Neural cell (in vitro differentiated cells): Measurements from ENCODE around the gene PHACTR1. TPM values are rescaled to one million over a fixed set of nuclear protein-coding genes. Genes with fewer than 3 reads are reported as not detected.

ENCODE experiments used
- H2AFZ ChIP-seq: fragments of 200-600, 300-800 bp; sonication (generic), shearing (Covaris generic); 2 replicates; pipeline ENCODE4 v1.6.0; 2014; ENCODE audit warnings: low read depth, mild to moderate bottlenecking, antibody characterized with exemption, low read length, moderate library complexity
- H3F3A ChIP-seq: fragments of 200-600 bp; shearing (Covaris generic); 2 replicates; pipeline ENCODE4 v1.6.1; 2016; ENCODE audit warnings: mild to moderate bottlenecking, moderate library complexity, mixed read lengths, antibody characterized with exemption, low read length; ENCODE audit not compliant: insufficient read depth, poor library complexity, severe bottlenecking
- H3K27ac ChIP-seq: fragments of 200-600, 300-800 bp; sonication (generic), shearing (Covaris generic); 2 replicates; pipeline ENCODE4 v1.5.1; 2014; ENCODE audit warnings: mild to moderate bottlenecking, low read length, moderate library complexity
- H3K27me3 ChIP-seq: fragments of 300-800, 200-600 bp; sonication (generic), shearing (Covaris generic); 2 replicates; pipeline ENCODE4 v1.6.0; 2014; ENCODE audit warnings: mild to moderate bottlenecking, low read depth, low read length, moderate library complexity; ENCODE audit not compliant: insufficient read depth
- H3K36me3 ChIP-seq: fragments of 300-800, 200-600 bp; sonication (generic), shearing (Covaris generic); 2 replicates; pipeline ENCODE4 v1.5.1; 2014; ENCODE audit warnings: mild to moderate bottlenecking, antibody characterized with exemption, low read length, moderate library complexity; ENCODE audit not compliant: insufficient read depth
- H3K4me2 ChIP-seq: fragments of 300-800, 200-600 bp; sonication (generic), shearing (Covaris generic); 2 replicates; pipeline ENCODE4 v1.6.0; 2014; ENCODE audit warnings: mild to moderate bottlenecking, low read length
- H3K4me3 ChIP-seq: fragments of 300-800, 200-600 bp; sonication (generic), shearing (Covaris generic); 2 replicates; pipeline ENCODE4 v1.5.1; 2014; ENCODE audit warnings: mild to moderate bottlenecking, low read length, moderate library complexity
- H3K79me2 ChIP-seq: fragments of 200-600 bp; shearing (Covaris generic); replicated peaks from 2 replicates; pipeline ENCODE4 v1.6.0; 2014; ENCODE audit warnings: mild to moderate bottlenecking, low read length, moderate library complexity; ENCODE audit not compliant: insufficient read depth
- H3K9ac ChIP-seq: fragments of 300-800, 200-600 bp; sonication (generic), shearing (Covaris generic); 2 replicates; pipeline ENCODE4 v1.6.1; 2016; ENCODE audit warnings: mild to moderate bottlenecking, low read length, mixed read lengths
- H3K9me2 ChIP-seq: fragments of 200-600 bp; shearing (Covaris generic); 2 replicates; pipeline ENCODE4 v1.6.1; 2016; ENCODE audit warnings: mild to moderate bottlenecking, low read length, mixed read lengths; ENCODE audit not compliant: insufficient read depth
- H3K9me3 ChIP-seq: fragments of 200-600, 300-800 bp; sonication (generic), shearing (Covaris generic); 2 replicates; pipeline ENCODE4 v1.6.1; 2016; ENCODE audit warnings: mild to moderate bottlenecking, mixed run types, low read length, moderate library complexity, mixed read lengths
- H4K20me1 ChIP-seq: fragments of 200-600 bp; shearing (Covaris generic); 2 replicates; pipeline ENCODE4 v1.6.1; 2016; ENCODE audit warnings: mild to moderate bottlenecking, mixed run types; ENCODE audit not compliant: insufficient read depth
- EP300 ChIP-seq: fragments of 450-650 bp; conservative IDR thresholded peaks from 2 replicates; pipeline ENCODE4 v1.6.1; 2014; ENCODE audit warnings: antibody characterized with exemption, mild to moderate bottlenecking, moderate library complexity; ENCODE audit not compliant: poor library complexity, severe bottlenecking
- EZH2 ChIP-seq: fragments of 200-600, 300-800 bp; shearing (Covaris generic), sonication (generic); IDR thresholded peaks from 2 replicates; pipeline ENCODE4 v1.6.1; 2014; ENCODE audit warnings: antibody characterized with exemption, low read length, borderline replicate concordance, mild to moderate bottlenecking; ENCODE audit not compliant: insufficient read depth, poor library complexity, severe bottlenecking
- MXI1 ChIP-seq: fragments of 450-650 bp; conservative IDR thresholded peaks from 2 replicates; pipeline ENCODE4 v1.6.1; 2014; ENCODE audit warnings: antibody characterized with exemption, mild to moderate bottlenecking; ENCODE audit not compliant: poor library complexity, severe bottlenecking
- POLR2AphosphoS5 ChIP-seq: IDR thresholded peaks from 2 replicates; pipeline ENCODE4 v1.6.1; 2012
- RAD21 ChIP-seq: fragments of 450-650 bp; conservative IDR thresholded peaks from 2 replicates; pipeline ENCODE4 v1.6.1; 2014; ENCODE audit warnings: antibody characterized with exemption, mild to moderate bottlenecking, moderate library complexity
- SMC3 ChIP-seq: fragments of 450-650 bp; conservative IDR thresholded peaks from 2 replicates; pipeline ENCODE4 v1.6.1; 2014; ENCODE audit warnings: antibody characterized with exemption, mild to moderate bottlenecking, moderate library complexity; ENCODE audit not compliant: poor library complexity
- TAF1 ChIP-seq: IDR thresholded peaks from 2 replicates; pipeline ENCODE4 v1.6.1; 2012; ENCODE audit warnings: low read depth
- polyA minus RNA-seq: library from RNA; depleted of rRNA, polyadenylated mRNA; stranded (reverse); fragments of >200 nt; gene quantifications from 2 replicates; pipeline ENCODE4 v1.2.3, GENCODE V29; 2014
- polyA plus RNA-seq: library from polyadenylated mRNA; depleted of rRNA; stranded (reverse); fragments of >200 nt; gene quantifications from 2 replicates; pipeline ENCODE4 v1.2.3, GENCODE V29; 2014
- TF ChIP-seq, protein P1 (sequence below): fragments of 450-650 bp; IDR thresholded peaks from 2 replicates; pipeline ENCODE4 v1.5.1; 2014; ENCODE audit warnings: antibody characterized with exemption, mild to moderate bottlenecking, moderate library complexity; ENCODE audit not compliant: poor library complexity, severe bottlenecking
- TF ChIP-seq, protein P2 (sequence below): IDR thresholded peaks from 2 replicates; pipeline ENCODE4 v1.6.1; 2012; ENCODE audit warnings: borderline replicate concordance

PHACTR1 gene
- 4.8 and 7.8 TPM in 2 replicates for polyA plus RNA-seq
- 19.7 and 24.8 TPM in 2 replicates for polyA minus RNA-seq

DNA sequence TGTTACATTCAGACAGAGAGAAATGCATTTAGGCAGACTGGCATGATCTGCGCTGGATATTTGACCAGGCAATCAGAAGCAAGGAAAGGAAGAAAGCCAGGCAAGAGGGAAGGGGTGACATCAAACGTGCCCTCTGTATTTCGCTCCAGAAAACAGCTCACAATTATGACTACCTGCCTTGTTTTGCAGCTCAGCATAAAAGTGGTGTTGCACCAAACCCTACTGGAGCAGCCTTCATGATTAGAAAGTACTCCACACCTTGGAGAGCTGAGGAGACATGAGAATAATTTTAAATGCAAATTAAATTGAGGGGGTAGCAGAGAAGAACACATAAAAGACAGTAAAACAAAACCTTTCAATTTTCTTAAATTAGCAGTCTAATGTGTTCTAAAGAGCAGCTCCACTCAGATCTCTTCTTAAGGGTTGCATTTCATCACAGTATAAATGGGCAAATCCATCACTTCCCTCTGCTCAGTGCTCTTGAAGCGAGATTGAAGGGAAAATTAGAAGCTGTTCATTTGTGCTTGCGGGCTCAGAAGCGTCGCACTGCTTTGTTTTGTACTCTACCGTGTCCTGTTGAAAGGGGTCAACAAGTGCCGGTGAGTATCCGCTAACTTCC is at the start of gene PHACTR1:
Gene PHACTR1 (plus strand): TSS at position 470 of the 619 bp plus-strand sequence.
- H3K27me3 ChIP-seq, result peaks cover 3% of the 10 kb centered on the region
- TF ChIP-seq, protein P1, sequence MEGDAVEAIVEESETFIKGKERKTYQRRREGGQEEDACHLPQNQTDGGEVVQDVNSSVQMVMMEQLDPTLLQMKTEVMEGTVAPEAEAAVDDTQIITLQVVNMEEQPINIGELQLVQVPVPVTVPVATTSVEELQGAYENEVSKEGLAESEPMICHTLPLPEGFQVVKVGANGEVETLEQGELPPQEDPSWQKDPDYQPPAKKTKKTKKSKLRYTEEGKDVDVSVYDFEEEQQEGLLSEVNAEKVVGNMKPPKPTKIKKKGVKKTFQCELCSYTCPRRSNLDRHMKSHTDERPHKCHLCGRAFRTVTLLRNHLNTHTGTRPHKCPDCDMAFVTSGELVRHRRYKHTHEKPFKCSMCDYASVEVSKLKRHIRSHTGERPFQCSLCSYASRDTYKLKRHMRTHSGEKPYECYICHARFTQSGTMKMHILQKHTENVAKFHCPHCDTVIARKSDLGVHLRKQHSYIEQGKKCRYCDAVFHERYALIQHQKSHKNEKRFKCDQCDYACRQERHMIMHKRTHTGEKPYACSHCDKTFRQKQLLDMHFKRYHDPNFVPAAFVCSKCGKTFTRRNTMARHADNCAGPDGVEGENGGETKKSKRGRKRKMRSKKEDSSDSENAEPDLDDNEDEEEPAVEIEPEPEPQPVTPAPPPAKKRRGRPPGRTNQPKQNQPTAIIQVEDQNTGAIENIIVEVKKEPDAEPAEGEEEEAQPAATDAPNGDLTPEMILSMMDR, result no peak
- TF ChIP-seq EP300, result no peak
- TF ChIP-seq, protein P2, sequence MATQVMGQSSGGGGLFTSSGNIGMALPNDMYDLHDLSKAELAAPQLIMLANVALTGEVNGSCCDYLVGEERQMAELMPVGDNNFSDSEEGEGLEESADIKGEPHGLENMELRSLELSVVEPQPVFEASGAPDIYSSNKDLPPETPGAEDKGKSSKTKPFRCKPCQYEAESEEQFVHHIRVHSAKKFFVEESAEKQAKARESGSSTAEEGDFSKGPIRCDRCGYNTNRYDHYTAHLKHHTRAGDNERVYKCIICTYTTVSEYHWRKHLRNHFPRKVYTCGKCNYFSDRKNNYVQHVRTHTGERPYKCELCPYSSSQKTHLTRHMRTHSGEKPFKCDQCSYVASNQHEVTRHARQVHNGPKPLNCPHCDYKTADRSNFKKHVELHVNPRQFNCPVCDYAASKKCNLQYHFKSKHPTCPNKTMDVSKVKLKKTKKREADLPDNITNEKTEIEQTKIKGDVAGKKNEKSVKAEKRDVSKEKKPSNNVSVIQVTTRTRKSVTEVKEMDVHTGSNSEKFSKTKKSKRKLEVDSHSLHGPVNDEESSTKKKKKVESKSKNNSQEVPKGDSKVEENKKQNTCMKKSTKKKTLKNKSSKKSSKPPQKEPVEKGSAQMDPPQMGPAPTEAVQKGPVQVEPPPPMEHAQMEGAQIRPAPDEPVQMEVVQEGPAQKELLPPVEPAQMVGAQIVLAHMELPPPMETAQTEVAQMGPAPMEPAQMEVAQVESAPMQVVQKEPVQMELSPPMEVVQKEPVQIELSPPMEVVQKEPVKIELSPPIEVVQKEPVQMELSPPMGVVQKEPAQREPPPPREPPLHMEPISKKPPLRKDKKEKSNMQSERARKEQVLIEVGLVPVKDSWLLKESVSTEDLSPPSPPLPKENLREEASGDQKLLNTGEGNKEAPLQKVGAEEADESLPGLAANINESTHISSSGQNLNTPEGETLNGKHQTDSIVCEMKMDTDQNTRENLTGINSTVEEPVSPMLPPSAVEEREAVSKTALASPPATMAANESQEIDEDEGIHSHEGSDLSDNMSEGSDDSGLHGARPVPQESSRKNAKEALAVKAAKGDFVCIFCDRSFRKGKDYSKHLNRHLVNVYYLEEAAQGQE, result peak; percentile 34
- no peak for TF ChIP-seq EZH2
- peaks cover 4% of the 10 kb centered on the region for H3F3A ChIP-seq
- no peaks in the 10 kb centered on the region for H3K36me3 ChIP-seq
- H2AFZ ChIP-seq, result no peak within 1 kb of the TSS
- H3K9ac ChIP-seq, result no peak within 1 kb of the TSS
- H3K27ac ChIP-seq, result no peak within 1 kb of the TSS
- no peaks in the 10 kb centered on the region for H3K9me2 ChIP-seq
- H4K20me1 ChIP-seq, result no peaks in the 10 kb centered on the region
- H3K4me3 ChIP-seq, result peak within 1 kb of the TSS; percentile 41
- H3K79me2 ChIP-seq, result no peaks in the 10 kb centered on the region
- no peaks in the 10 kb centered on the region for H3K9me3 ChIP-seq
- peak within 1 kb of the TSS; percentile 38 for H3K4me2 ChIP-seq

DNA sequence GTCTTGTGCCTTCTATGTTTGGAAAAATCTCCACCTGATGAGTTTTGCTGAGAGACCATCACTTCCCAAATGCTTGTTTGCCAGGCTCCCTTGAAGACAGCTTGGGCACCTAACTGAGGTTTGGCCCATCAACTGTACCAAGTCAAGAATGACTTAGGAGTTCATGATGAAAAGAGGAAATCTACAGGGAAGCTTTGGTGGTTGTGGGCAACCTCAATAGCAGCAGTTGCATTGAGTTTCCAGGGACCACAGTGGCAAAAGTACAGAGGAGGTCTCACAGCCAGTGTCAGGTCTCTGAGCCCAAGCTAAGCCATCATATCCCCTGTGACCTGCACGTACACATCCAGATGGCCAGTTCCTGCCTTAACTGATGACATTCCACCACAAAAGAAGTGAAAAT is 49.7 kb upstream of the PHACTR1 start:
- Histone ChIP-seq H3F3A (no peaks in the 10 kb centered on the region), H2AFZ (no peak overlapping the region), H3K27ac (no peak overlapping the region), H4K20me1 (no peaks in the 10 kb centered on the region), H3K27me3 (no peaks in the 10 kb centered on the region), H3K36me3 (no peaks in the 10 kb centered on the region), H3K4me3 (no peak overlapping the region), H3K79me2 (no peaks in the 10 kb centered on the region), H3K9me3 (no peaks in the 10 kb centered on the region), H3K4me2 (no peak overlapping the region), H3K9me2 (no peaks in the 10 kb centered on the region), H3K9ac (no peak overlapping the region)
- TF ChIP-seq RAD21 (no peak), POLR2AphosphoS5 (no peak), SMC3 (no peak), EP300 (no peak), MXI1 (no peak), EZH2 (no peak), TAF1 (no peak)
- TF ChIP-seq, protein P1, result no peak
- TF ChIP-seq, protein P2, result no peak
